ENCODE measurements around the gene HS3ST1. TPM values are rescaled to one million over a fixed set of nuclear protein-coding genes. Genes with fewer than 3 reads are reported as not detected.

HS3ST1 gene
- total and polyA plus RNA-seq, 3 donors from 2014 or later, result 1.2 to 8.8 (median 4.3) TPM

- TF ChIP-seq CTCF (IDR thresholded peaks at IDR 0.05), result no peak
- TF ChIP-seq POLR2A (IDR thresholded peaks at IDR 0.05), result no peak
- Histone ChIP-seq H3K36me3 (ENCODE audit: low read depth, missing control alignments) (no peaks in the 10 kb centered on the region), H3K27me3 (no peaks in the 10 kb centered on the region), H3K4me1 (peaks cover 15% of the 10 kb centered on the region), H3K9me3 (no peaks in the 10 kb centered on the region), H3K4me3 (peak overlapping the region; percentile 49 to 59), H3K27ac (peak overlapping the region; percentile 53 to 67)
- WGBS, 2 donors, result 26 to 37% methylated on average over 12 to 50 of the region's 53 CpGs
- peak; percentile 46 for DNase-seq
- intact Hi-C loops (cut with DNase I; ENCODE audit: low total_unique reads), result no loop called here
Observed at GRCh38 chr4:11368701-11369115, 60.0 kb downstream of the HS3ST1 start.

- intact Hi-C loops (cut with DNase I; ENCODE audit: low total_unique reads), result no loop called here
- no peaks in the 10 kb centered on the region for H3K27me3 ChIP-seq
- no peaks in the 10 kb centered on the region for H3K36me3 ChIP-seq (ENCODE audit: low read depth, missing control alignments)
- DNase-seq, result peak; percentile 94
- no peak overlapping the region for H3K4me3 ChIP-seq
- H3K27ac ChIP-seq, result peak overlapping the region; percentile 20 to 68
- no peaks in the 10 kb centered on the region for H3K9me3 ChIP-seq
- TF ChIP-seq POLR2A (IDR thresholded peaks at IDR 0.05) (no peak), CTCF (IDR thresholded peaks at IDR 0.05) (no peak)
- H3K4me1 ChIP-seq, result peaks cover 15% of the 10 kb centered on the region
- WGBS, 2 donors, result 5 to 12% methylated on average over 4 of the region's 4 CpGs
Observed at GRCh38 chr4:11367371-11367770, 61.3 kb downstream of the HS3ST1 start.

- peaks cover 15% of the 10 kb centered on the region for H3K4me1 ChIP-seq
- no peak for DNase-seq
- intact Hi-C loops (cut with DNase I; ENCODE audit: low total_unique reads), result no loop called here
- peak overlapping the region; percentile 20 to 68 for H3K27ac ChIP-seq
- no peaks in the 10 kb centered on the region for H3K27me3 ChIP-seq
- H3K4me3 ChIP-seq, result no peak overlapping the region
- no peaks in the 10 kb centered on the region for H3K36me3 ChIP-seq (ENCODE audit: low read depth, missing control alignments)
- no peaks in the 10 kb centered on the region for H3K9me3 ChIP-seq
- TF ChIP-seq POLR2A (IDR thresholded peaks at IDR 0.05) (no peak), CTCF (IDR thresholded peaks at IDR 0.05) (no peak)
Observed at GRCh38 chr4:11366859-11367258, 61.8 kb downstream of the HS3ST1 start.

GRCh38 chr4:11365039-11365438, 63.7 kb downstream of the HS3ST1 start:
- no peak overlapping the region for H3K4me3 ChIP-seq
- peaks cover 15% of the 10 kb centered on the region for H3K4me1 ChIP-seq
- H3K9me3 ChIP-seq, result no peaks in the 10 kb centered on the region
- intact Hi-C loops (cut with DNase I; ENCODE audit: low total_unique reads), result no loop called here
- no peaks in the 10 kb centered on the region for H3K36me3 ChIP-seq (ENCODE audit: low read depth, missing control alignments)
- no peak for DNase-seq
- TF ChIP-seq CTCF (IDR thresholded peaks at IDR 0.05) (no peak), POLR2A (IDR thresholded peaks at IDR 0.05) (no peak)
- no peaks in the 10 kb centered on the region for H3K27me3 ChIP-seq
- H3K27ac ChIP-seq, result no peak overlapping the region

- TF ChIP-seq CTCF (IDR thresholded peaks at IDR 0.05), result no peak
- no peak for TF ChIP-seq POLR2A (IDR thresholded peaks at IDR 0.05)
- intact Hi-C loops (cut with DNase I; ENCODE audit: low total_unique reads), result no loop called here
Observed at GRCh38 chr4:11359591-11359990, 69.1 kb downstream of the HS3ST1 start.

More at GRCh38 chr4:11359591-11359990, 69.1 kb downstream of the HS3ST1 start:
- Histone ChIP-seq H3K4me1 (no peaks in the 10 kb centered on the region), H3K27ac (no peak overlapping the region), H3K36me3 (ENCODE audit: low read depth, missing control alignments) (no peaks in the 10 kb centered on the region), H3K9me3 (no peaks in the 10 kb centered on the region), H3K4me3 (no peak overlapping the region), H3K27me3 (no peaks in the 10 kb centered on the region)
- no peak for DNase-seq
